Dermis blood vessel endothelial cell (primary cell): ENCODE results near the gene CUL2. TPM values are rescaled to one million over a fixed set of nuclear protein-coding genes. Genes with fewer than 3 reads are reported as not detected.
"Not testable (repeated sequence)": the region's sequence is repeated elsewhere in the genome, so short reads cannot be mapped to it uniquely, and the experiment has no call there.

Experiments
- DNase-seq: peaks from one replicate; pipeline ENCODE4 v3.0.0; 2010
- total RNA-seq: library from RNA; depleted of rRNA; stranded (reverse); fragments of >200 nt; gene quantifications from 2 replicates; pipeline ENCODE4 v1.2.3, GENCODE V29; 2014

Gene CUL2
- total RNA-seq, 1 donor from 2014 or later = 26.9 TPM

- DNase-seq = not testable (repeated sequence)
These were observed 115.6 kb downstream of the CUL2 start for GRCh38 chr10:34974364-34975065.

- DNase-seq = not testable (repeated sequence)
These were observed 116.4 kb downstream of the CUL2 start for GRCh38 chr10:34973757-34974156.

GRCh38 chr10:34973121-34973520 lies 117.0 kb downstream of the CUL2 start:
- not testable (repeated sequence) for DNase-seq

GRCh38 chr10:34972591-34972990 lies 117.5 kb downstream of the CUL2 start:
- not testable (repeated sequence) for DNase-seq

- DNase-seq = not testable (repeated sequence)
These were observed 118.4 kb downstream of the CUL2 start for GRCh38 chr10:34971606-34972334.

- no peak for DNase-seq
These were observed 121.0 kb downstream of the CUL2 start for GRCh38 chr10:34969171-34969570.

GRCh38 chr10:34967335-34967880 lies 122.7 kb downstream of the CUL2 start:
- no peak for DNase-seq

GRCh38 chr10:34966451-34966850 lies 123.7 kb downstream of the CUL2 start:
- no peak for DNase-seq

- no peak for DNase-seq
These were observed 124.1 kb downstream of the CUL2 start for GRCh38 chr10:34966040-34966439.

GRCh38 chr10:34964166-34964800 lies 125.9 kb downstream of the CUL2 start:
- no peak for DNase-seq

GRCh38 chr10:34962866-34963265 lies 127.3 kb downstream of the CUL2 start:
- DNase-seq = no peak

GRCh38 chr10:34960983-34961382 lies 129.2 kb downstream of the CUL2 start:
- peak; percentile 35 for DNase-seq

GRCh38 chr10:34959786-34960185 lies 130.4 kb downstream of the CUL2 start:
- no peak for DNase-seq

- DNase-seq = peak; percentile 12
These were observed 130.8 kb downstream of the CUL2 start for GRCh38 chr10:34959321-34959720.

Other genes with a start within 250 kb of the CUL2 start
- gene CREM, start 36.5 kb upstream of the CUL2 start, total RNA-seq = 59.0 and 106 TPM in 2 replicates
- 99.4 and 124 TPM in 2 replicates for gene CCNY, start 246.2 kb upstream of the CUL2 start, total RNA-seq